ENCODE results near the gene TIMP3.

DNA sequence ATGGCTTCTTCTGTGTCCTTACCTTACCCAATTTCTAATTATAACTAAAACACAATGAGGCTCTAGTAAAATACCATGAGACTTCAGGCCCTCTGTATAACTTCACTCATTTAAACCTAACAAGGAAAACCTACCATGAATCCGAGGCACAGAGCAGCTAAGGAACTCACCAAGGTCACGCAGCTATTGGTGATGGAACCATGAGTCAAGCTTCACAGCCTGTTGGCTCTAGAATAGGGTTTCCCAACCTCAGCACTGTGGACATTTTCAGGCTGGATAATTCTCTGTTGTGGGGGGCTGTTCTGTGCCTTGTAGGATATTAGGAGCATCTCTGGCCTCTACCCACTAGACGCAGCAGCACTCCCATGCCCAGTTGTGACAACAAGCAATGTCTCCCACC, 75.7 kb downstream of the TIMP3 start:
- TF ChIP-seq, protein P1, sequence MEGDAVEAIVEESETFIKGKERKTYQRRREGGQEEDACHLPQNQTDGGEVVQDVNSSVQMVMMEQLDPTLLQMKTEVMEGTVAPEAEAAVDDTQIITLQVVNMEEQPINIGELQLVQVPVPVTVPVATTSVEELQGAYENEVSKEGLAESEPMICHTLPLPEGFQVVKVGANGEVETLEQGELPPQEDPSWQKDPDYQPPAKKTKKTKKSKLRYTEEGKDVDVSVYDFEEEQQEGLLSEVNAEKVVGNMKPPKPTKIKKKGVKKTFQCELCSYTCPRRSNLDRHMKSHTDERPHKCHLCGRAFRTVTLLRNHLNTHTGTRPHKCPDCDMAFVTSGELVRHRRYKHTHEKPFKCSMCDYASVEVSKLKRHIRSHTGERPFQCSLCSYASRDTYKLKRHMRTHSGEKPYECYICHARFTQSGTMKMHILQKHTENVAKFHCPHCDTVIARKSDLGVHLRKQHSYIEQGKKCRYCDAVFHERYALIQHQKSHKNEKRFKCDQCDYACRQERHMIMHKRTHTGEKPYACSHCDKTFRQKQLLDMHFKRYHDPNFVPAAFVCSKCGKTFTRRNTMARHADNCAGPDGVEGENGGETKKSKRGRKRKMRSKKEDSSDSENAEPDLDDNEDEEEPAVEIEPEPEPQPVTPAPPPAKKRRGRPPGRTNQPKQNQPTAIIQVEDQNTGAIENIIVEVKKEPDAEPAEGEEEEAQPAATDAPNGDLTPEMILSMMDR (IDR thresholded peaks at IDR 0.05; ENCODE audit: extremely low read depth in 1 of 2, insufficient read depth in 1 of 2, low read depth in 1 of 2, low read length in 2 of 2): no peak
- TF ChIP-seq, protein P2, sequence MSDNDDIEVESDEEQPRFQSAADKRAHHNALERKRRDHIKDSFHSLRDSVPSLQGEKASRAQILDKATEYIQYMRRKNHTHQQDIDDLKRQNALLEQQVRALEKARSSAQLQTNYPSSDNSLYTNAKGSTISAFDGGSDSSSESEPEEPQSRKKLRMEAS (IDR thresholded peaks at IDR 0.05; ENCODE audit: insufficient read depth, insufficient read length): no peak
- TF ChIP-seq POLR2AphosphoS5 (IDR thresholded peaks at IDR 0.05; ENCODE audit: insufficient read depth, low read depth, low read length) (no peak), POLR2A (IDR thresholded peaks at IDR 0.05; ENCODE audit: low read depth, low read length) (no peak)
